GM12864 (cell line): ENCODE measurements around the gene VILL.

Source experiments
- DNase-seq: peaks from one replicate; pipeline ENCODE4 v3.0.0-alpha.2; 2011; ENCODE audit warnings: low read depth
- H3K4me3 ChIP-seq: 2 replicates; pipeline ENCODE4 v1.5.1; 2011; ENCODE audit warnings: mild to moderate bottlenecking, low read depth, low read length, control low read depth
- CTCF ChIP-seq: IDR thresholded peaks from 2 replicates; pipeline ENCODE4 v1.5.1; 2011; ENCODE audit warnings: low read depth, mild to moderate bottlenecking, moderate library complexity, low read length, control low read depth, inconsistent platforms; ENCODE audit errors: missing control alignments

VILL gene

GRCh38 chr3:38003817-38004414 lies 13.3 kb downstream of the VILL start:
- no peak for DNase-seq

GRCh38 chr3:38004415-38005075 lies 14.0 kb downstream of the VILL start:
- DNase-seq, result no peak
- peak; percentile 74 for TF ChIP-seq CTCF
- H3K4me3 ChIP-seq, result no peak overlapping the region

More at GRCh38 chr3:38003817-38004414, 13.3 kb downstream of the VILL start:
- H3K4me3 ChIP-seq, result no peak overlapping the region
- no peak for TF ChIP-seq CTCF

DNA sequence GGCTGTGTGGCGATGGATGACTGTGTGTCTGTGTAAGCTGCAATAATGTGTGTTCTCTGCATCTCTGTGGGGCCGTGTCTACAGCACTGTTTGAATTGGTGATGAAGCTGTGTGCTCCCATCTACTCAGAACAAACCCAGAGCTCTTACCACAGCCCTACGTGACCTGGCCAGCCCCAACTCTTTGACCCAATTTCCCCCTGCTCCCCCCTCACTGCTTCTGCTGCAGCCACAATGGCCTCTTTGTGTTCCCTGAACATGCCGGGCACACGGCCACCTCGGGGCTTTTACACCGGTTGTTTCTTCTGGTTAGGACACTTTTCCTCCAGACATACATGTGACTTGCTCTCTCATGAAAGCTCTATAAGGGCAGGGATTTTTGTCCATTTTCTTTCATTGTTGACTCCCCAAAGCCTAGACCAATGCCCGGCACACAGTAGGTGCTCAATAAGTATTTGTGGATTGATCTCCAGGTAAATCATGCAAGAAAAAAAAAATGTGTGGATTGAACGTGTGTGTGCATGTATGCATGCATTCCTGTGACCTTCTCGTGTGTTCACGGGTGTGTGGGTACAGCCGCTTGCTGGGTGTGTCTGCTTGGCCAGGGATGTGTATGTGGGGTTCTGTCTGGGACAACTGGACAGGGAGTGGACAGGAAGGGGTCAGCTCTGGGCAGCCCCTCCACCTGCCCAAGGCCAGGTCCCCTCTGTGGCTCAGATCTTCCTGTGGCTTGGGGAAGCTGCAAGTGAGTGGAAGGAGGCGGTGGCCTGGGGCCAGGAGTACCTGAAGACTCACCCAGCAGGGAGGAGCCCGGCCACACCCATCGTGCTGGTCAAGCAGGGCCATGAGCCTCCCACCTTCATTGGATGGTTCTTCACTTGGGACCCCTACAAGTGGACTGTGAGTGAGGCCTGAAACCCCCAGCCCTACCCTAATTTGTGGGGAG lies 14.8 kb downstream of the VILL start:
- no peak for DNase-seq
- no peak overlapping the region for H3K4me3 ChIP-seq
- TF ChIP-seq CTCF, result no peak

- DNase-seq, result no peak
- TF ChIP-seq CTCF, result no peak
- no peak overlapping the region for H3K4me3 ChIP-seq
Measured at GRCh38 chr3:38006031-38006430, 15.4 kb downstream of the VILL start.

GRCh38 chr3:38006445-38006995 lies 15.9 kb downstream of the VILL start:
- no peak for TF ChIP-seq CTCF
- H3K4me3 ChIP-seq, result no peak overlapping the region
- no peak for DNase-seq

- no peak for TF ChIP-seq CTCF
- no peak for DNase-seq
- no peak overlapping the region for H3K4me3 ChIP-seq
Measured at GRCh38 chr3:38007754-38008090, 17.1 kb downstream of the VILL start.
